A549 (cell line): ENCODE data around the gene PSG4. TPM values are rescaled to one million over a fixed set of nuclear protein-coding genes. Genes with fewer than 3 reads are reported as not detected.

Experiments used
- polyA plus RNA-seq, 4 experiments: library from polyadenylated mRNA; depleted of rRNA in 3 of 4; stranded (reverse); fragments of >200 nt; fragmentation: RNase III in 1 of 4; extraction: RNeasy Plus Mini Kit Qiagen cat#74134 plus additional on column Dnase treatment in 1 of 4; gene quantifications; 2 replicates in 3 of 4; 3 replicates in 1 of 4; pipeline ENCODE4 v1.2.3, GENCODE V29; 2011 to 2017

PSG4 gene
- polyA plus RNA-seq, 2 of the 4 experiments (the other 2 are of a cell fraction) = 0.56 to 0.58 TPM

Other genes with a start within 250 kb of the PSG4 start
- gene PSG11, start 179.2 kb downstream of the PSG4 start, polyA plus RNA-seq (2011; rRNA removed) = not detected in 2 replicates
- gene PSG11, start 179.2 kb downstream of the PSG4 start, polyA plus RNA-seq (2017; fragmentation: RNase III; extraction: RNeasy Plus Mini Kit Qiagen cat#74134 plus additional on column Dnase treatment) = not detected in 3 replicates
- gene PSG2, start 122.9 kb downstream of the PSG4 start, polyA plus RNA-seq (2011; rRNA removed) = not detected in 2 replicates
- gene PSG2, start 122.9 kb downstream of the PSG4 start, polyA plus RNA-seq (2017; fragmentation: RNase III; extraction: RNeasy Plus Mini Kit Qiagen cat#74134 plus additional on column Dnase treatment) = not detected in 3 replicates
- 0.26 and 0.29 TPM in 2 replicates for gene PSG5, start 19.1 kb downstream of the PSG4 start, polyA plus RNA-seq (2011; rRNA removed)
- 0.35 to 0.39 TPM (median 0.36 TPM) in 3 replicates for gene PSG5, start 19.1 kb downstream of the PSG4 start, polyA plus RNA-seq (2017; fragmentation: RNase III; extraction: RNeasy Plus Mini Kit Qiagen cat#74134 plus additional on column Dnase treatment)
- gene PSG9, start 63.9 kb upstream of the PSG4 start, polyA plus RNA-seq (2011; rRNA removed) = 0.03 and 0.07 TPM in 2 replicates
- gene PSG9, start 63.9 kb upstream of the PSG4 start, polyA plus RNA-seq (2017; fragmentation: RNase III; extraction: RNeasy Plus Mini Kit Qiagen cat#74134 plus additional on column Dnase treatment) = 0.08 to 0.13 TPM in 2 of 3 replicates, not detected in the other
- 0.03 TPM in 1 of 2 replicates, not detected in the other for gene CD177, start 148.0 kb upstream of the PSG4 start, polyA plus RNA-seq (2011; rRNA removed)
- gene CD177, start 148.0 kb upstream of the PSG4 start, polyA plus RNA-seq (2017; fragmentation: RNase III; extraction: RNeasy Plus Mini Kit Qiagen cat#74134 plus additional on column Dnase treatment) = 0.05 to 0.09 TPM in 2 of 3 replicates, not detected in the other
- not detected in 2 replicates for gene TEX101, start 209.3 kb upstream of the PSG4 start, polyA plus RNA-seq (2011; rRNA removed)
- not detected in 3 replicates for gene TEX101, start 209.3 kb upstream of the PSG4 start, polyA plus RNA-seq (2017; fragmentation: RNase III; extraction: RNeasy Plus Mini Kit Qiagen cat#74134 plus additional on column Dnase treatment)